Kidney glomerular epithelial cell (primary cell): ENCODE measurements around the gene FFAR1.

Experiments
- DNase-seq: peaks from one replicate; lab custom pipeline; 2025; lab: John Stamatoyannopoulos, UW

FFAR1 gene

DNA sequence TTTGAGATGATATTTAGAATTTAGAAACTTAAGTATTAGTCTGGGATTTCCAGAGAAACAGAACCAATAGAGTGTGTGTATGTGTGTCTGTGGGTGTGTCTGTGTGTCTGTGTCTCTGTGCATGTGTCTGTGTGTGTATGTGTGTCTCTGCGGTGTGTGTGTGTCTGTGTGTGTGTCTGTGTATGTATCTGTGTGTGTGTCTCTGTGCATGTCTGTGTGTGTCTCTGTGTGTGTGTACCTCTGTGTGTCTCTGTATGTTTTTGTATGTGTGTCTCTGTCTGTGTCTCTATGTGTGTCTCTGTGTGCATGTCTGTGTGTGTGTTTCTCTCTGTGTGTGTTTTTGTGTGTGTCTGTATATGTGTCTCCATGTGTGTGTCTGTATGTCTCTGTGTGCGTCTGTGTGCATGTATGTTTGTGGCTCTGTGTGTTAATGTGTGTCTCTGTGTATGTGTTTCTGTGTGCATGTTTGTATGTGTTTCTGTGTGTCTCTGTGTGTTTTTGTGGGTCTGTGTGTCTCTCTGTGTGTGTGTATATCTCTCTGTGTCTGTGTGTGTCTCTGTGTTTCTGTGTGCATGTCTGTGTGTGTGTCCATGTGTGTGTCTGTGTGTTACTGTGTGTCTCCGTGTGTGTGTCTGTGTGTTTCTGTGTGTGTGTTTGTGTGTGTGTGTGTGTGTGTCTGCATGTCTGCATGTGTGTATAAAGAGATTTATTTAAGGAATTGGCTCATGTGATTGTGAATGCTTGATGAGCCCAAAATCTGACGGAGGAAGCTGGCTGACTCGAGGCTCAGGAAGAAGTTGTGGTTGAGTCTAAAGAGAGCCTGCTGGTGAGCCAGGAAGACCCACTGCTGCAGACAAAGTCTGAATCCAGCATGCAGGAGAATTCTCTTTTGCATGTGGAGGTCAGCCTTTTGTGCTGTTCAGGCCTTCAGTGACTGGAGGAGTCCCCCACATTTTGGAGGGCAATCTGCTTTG lies 45.3 kb downstream of the FFAR1 start:
- no peak for DNase-seq

DNA sequence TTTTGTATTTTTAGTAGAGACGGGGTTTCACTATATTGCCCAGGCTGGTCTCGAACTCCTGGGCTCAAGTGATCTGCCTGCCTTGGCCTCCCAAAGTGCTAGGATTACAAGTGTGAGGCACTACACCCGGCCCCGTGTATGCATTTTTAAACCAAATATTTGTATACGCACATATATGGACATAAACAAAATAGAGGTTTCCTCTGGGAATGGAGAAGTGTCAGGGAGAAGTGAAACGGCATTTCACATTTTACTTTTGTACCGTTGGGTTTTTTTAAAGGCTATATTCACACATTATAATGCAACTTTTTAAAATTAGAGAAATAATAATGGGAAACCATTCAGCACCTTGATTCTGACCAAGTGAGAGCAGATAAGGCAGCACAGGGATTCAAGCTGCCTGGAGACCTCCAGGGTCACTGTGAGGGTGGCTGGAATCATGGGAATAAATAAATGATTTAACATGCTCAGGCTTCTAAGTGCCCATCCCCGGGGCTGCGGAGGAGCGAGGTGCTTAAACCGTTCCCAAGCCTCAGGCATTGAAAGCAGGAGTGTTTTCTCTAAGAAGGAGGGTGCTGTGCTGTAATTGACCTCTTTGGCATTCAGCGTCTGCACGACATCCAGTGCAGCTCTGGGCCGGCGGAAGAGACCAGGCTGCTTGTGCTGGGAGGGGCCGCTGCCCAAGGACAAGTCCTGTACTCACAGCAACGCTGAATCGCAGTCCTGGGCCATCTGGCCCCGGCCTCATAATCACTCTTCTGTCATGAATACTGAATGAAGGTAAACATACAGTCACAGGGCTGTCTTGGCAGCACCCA lies 47.9 kb downstream of the FFAR1 start:
- no peak for DNase-seq

DNA sequence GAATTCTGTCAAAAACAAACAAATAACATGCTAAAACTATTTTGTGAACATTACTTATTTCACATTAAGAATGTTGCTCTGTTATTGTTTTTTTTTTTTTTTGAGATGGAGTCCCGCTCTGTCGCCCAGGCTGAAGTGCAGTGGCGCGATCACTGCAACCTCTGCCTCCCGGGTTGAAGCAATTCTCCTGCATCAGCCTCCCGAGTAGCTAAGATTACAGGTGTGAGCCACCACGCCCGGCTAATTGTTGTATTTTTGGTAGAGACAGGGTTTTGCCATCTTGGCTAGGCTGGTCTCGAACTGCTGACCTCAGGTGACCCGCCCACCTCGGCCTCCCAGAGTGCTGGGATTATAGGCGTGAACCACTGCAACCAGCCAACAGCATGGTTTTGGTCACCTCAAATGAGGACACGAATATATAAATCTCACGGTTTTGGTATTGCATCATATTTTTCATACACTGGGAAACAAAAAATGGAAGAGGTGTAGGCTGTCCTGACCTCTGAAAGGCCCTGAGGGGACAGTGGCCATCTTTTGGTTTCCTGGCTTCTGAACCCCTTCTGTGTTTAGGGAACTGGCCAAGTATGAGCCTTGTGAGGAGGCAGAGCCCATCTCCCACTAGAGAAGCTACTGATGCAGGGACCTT lies 48.7 kb downstream of the FFAR1 start:
- DNase-seq: no peak

DNA sequence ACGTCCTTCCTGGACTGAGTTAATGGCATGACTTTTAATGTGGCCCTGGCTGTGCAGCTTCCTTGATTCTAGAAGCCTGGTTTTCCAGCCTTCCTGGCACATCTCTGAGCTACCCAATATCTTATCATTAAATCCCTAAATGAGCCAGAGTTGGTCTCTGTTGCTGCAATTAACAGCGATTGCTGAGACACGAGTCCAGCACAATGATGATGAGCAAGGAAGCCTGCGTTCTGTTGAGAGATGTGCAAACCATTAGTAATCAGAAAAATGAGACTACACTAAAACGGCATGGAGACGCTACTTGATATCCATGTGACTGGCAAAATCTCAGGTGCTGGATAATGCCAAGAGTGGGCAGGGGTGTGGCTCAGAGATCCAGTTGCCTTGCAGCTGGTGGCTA lies 49.4 kb downstream of the FFAR1 start:
- DNase-seq: no peak
